Parathyroid adenoma (tissue), 2 donors: ENCODE data around the gene BAIAP3.
"Not testable (repeated sequence)": the region's sequence is repeated elsewhere in the genome, so short reads cannot be mapped to it uniquely, and the experiment has no call there.

ENCODE experiments used
- H2AFZ ChIP-seq: fragments of 300-600 bp; sonication (generic); one replicate; pipeline ENCODE4 v1.7.0; 2017; ENCODE audit warnings: antibody characterized with exemption, mild to moderate bottlenecking
- H3K27ac ChIP-seq: fragments of 300-600 bp; sonication (generic); one replicate; pipeline ENCODE4 v1.7.0; 2017
- H3K27me3 ChIP-seq: fragments of 300-600 bp; sonication (generic); one replicate; pipeline ENCODE4 v1.7.0; 2017; ENCODE audit warnings: low read length; ENCODE audit not compliant: control insufficient read depth, insufficient read depth
- H3K36me3 ChIP-seq: fragments of 300-600 bp; sonication (generic); one replicate; pipeline ENCODE4 v1.7.0; 2017; ENCODE audit warnings: low read length; ENCODE audit not compliant: control insufficient read depth, insufficient read depth
- H3K4me1 ChIP-seq: fragments of 300-600 bp; sonication (generic); one replicate; pipeline ENCODE4 v1.7.0; 2017; ENCODE audit warnings: control low read depth
- H3K4me2 ChIP-seq: fragments of 300-600 bp; sonication (generic); one replicate; pipeline ENCODE4 v1.7.0; 2017; ENCODE audit warnings: low read length
- H3K4me3 ChIP-seq: fragments of 300-600 bp; sonication (generic); one replicate; pipeline ENCODE4 v1.7.0; 2017; ENCODE audit warnings: low read depth, low read length
- H3K79me2 ChIP-seq: fragments of 300-600 bp; sonication (generic); one replicate; pipeline ENCODE4 v1.7.0; 2017; ENCODE audit warnings: control low read depth
- H3K9ac ChIP-seq: fragments of 300-600 bp; sonication (generic); one replicate; pipeline ENCODE4 v1.7.0; 2017; ENCODE audit warnings: mild to moderate bottlenecking
- H3K9me3 ChIP-seq: fragments of 300-600 bp; sonication (generic); one replicate; pipeline ENCODE4 v1.7.0; 2017; ENCODE audit warnings: low read length; ENCODE audit not compliant: control insufficient read depth
- TF ChIP-seq, protein P1 (sequence below): fragments of 300-600 bp; sonication (generic); IDR thresholded peaks from one replicate; pipeline ENCODE4 v1.7.0; 2017; ENCODE audit warnings: antibody characterized with exemption, mild to moderate bottlenecking
- donor health status: primary hyperparathyroidism.

The BAIAP3 gene

DNA sequence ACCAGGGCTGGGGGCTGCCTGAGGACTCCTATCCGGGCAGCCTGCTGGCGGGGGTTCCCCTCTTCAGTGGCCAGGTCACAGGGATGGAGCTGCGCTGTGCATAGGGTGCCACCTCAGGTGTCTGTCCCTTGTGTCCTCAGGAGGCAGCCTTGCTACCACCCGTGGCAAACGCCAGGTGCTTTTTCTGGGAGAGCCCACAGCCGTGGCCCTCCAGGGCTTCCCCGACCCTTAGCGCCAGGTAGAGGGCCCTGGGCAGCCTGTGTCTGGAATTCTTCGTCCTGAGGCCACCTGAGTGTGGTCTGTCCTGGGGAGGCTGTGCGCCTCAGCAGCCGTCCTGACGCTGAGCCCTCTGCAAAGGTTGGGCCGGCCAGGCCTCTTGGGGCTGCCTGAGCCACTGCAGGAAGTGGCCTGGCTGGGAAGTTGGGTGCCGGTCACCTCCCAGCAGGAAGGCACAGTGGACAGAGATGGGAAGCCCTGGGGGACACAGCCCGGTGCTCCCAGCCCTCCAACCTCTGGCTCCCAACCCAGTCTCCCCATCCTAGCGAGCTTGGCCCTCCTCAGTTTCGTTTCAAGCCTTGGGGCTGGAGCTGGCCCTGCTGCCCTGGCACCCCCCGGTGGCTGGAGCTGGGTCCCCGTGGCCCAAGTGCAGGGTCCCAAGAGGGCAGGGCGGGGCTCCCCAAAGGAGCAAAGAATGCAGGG lies 7.6 kb upstream of the BAIAP3 start:
- TF ChIP-seq, protein P1, sequence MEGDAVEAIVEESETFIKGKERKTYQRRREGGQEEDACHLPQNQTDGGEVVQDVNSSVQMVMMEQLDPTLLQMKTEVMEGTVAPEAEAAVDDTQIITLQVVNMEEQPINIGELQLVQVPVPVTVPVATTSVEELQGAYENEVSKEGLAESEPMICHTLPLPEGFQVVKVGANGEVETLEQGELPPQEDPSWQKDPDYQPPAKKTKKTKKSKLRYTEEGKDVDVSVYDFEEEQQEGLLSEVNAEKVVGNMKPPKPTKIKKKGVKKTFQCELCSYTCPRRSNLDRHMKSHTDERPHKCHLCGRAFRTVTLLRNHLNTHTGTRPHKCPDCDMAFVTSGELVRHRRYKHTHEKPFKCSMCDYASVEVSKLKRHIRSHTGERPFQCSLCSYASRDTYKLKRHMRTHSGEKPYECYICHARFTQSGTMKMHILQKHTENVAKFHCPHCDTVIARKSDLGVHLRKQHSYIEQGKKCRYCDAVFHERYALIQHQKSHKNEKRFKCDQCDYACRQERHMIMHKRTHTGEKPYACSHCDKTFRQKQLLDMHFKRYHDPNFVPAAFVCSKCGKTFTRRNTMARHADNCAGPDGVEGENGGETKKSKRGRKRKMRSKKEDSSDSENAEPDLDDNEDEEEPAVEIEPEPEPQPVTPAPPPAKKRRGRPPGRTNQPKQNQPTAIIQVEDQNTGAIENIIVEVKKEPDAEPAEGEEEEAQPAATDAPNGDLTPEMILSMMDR: no peak
- no peaks in the 10 kb centered on the region for H3K27me3 ChIP-seq
- no peak overlapping the region for H3K27ac ChIP-seq

DNA sequence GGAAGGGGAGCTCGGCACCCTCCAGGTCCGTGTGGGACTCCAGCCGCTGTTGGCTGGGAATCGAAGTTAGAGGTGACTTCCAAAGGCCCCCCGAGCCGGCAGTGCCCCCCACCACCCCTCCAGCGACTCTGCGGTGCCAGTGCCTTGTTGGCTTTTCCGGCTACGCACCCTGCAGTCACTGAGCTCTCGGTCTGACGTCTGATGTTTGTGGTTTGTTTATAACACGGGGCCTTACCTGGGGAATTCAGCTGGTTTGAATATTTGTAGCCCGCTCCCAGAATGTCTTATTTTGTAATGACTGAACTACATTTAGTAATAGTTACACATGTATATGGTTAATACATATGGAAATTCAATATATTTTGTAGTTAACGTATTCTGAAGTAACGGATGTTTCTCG lies 7.1 kb upstream of the BAIAP3 start:
- Histone ChIP-seq H3K9me3 (no peaks in the 10 kb centered on the region), H2AFZ (no peak overlapping the region), H3K27me3 (no peaks in the 10 kb centered on the region), H3K4me2 (no peak overlapping the region), H3K27ac (no peak overlapping the region), H3K79me2 (no peaks in the 10 kb centered on the region), H3K36me3 (no peaks in the 10 kb centered on the region), H3K4me1 (no peaks in the 10 kb centered on the region), H3K9ac (no peak overlapping the region), H3K4me3 (no peak overlapping the region)
- TF ChIP-seq, protein P1: no peak

More for the DNA sequence above, 7.6 kb upstream of the BAIAP3 start:
- Histone ChIP-seq H3K36me3 (no peaks in the 10 kb centered on the region), H3K79me2 (peaks cover under 1% of the 10 kb centered on the region), H3K4me3 (no peak overlapping the region), H2AFZ (no peak overlapping the region), H3K9me3 (no peaks in the 10 kb centered on the region), H3K9ac (no peak overlapping the region), H3K4me2 (no peak overlapping the region), H3K4me1 (no peaks in the 10 kb centered on the region)

DNA sequence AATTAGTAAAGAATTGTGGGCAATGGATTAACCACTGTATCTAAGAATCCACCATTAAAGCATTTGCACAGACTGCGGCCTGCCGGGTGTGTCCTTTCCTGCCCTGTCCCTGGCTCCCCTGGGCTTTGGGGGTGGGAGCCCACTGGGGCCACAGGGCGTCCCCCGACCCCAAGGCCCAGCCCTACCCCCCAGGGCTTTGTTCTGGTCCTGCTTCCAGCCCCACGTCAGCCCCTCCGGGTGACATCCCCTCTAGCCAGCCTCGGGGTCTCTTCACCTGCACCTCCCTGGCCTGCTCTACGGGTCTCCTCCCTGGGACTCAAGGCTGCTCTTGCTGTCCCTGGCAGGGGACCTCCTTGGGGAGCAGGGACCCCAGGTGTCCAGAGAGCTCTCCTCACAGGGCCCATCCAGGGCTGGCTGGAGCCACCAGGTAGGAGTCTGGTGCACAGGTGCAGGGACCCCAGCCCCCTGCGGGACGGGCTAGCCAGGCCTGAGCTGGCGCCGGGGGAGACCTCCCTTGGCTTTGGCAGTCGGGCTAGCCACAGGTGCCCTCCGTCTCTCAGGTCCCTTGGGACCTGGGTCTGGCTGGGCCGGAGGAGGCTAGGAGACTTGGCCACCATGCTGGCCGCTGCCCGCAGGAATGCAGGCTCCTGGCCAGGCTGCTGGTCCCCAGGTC lies 6.4 kb upstream of the BAIAP3 start:
- Histone ChIP-seq H3K4me3 (no peak overlapping the region), H3K4me1 (peaks cover 6% of the 10 kb centered on the region), H3K27ac (no peak overlapping the region), H3K9me3 (no peaks in the 10 kb centered on the region), H3K27me3 (no peaks in the 10 kb centered on the region), H3K9ac (no peak overlapping the region), H3K79me2 (no peaks in the 10 kb centered on the region), H2AFZ (no peak overlapping the region), H3K36me3 (no peaks in the 10 kb centered on the region), H3K4me2 (no peak overlapping the region)
- TF ChIP-seq, protein P1: no peak

DNA sequence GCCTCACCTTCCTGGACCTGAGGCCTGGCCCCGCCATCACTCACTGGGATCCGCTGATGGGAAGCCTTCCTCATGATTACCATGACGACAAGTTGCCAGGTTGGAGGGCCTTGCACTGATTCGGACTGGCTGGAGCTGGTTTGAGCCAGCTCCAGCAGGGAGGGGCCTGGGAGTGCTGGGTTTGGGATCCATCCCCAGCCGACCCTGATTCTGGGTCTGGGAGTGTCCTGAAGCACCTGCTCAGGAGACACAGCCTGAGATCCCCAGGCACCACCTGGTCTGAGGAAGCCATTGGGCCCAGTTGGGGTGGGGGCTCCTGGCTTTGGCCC lies 5.9 kb upstream of the BAIAP3 start:
- H3K9ac ChIP-seq: no peak overlapping the region
- H3K79me2 ChIP-seq: no peaks in the 10 kb centered on the region
- TF ChIP-seq, protein P1: no peak
- no peaks in the 10 kb centered on the region for H3K27me3 ChIP-seq
- no peak overlapping the region for H3K4me3 ChIP-seq
- H3K36me3 ChIP-seq: no peaks in the 10 kb centered on the region
- H3K4me2 ChIP-seq: no peak overlapping the region
- H3K27ac ChIP-seq: no peak overlapping the region
- no peaks in the 10 kb centered on the region for H3K9me3 ChIP-seq
- peaks cover 6% of the 10 kb centered on the region for H3K4me1 ChIP-seq
- no peak overlapping the region for H2AFZ ChIP-seq

DNA sequence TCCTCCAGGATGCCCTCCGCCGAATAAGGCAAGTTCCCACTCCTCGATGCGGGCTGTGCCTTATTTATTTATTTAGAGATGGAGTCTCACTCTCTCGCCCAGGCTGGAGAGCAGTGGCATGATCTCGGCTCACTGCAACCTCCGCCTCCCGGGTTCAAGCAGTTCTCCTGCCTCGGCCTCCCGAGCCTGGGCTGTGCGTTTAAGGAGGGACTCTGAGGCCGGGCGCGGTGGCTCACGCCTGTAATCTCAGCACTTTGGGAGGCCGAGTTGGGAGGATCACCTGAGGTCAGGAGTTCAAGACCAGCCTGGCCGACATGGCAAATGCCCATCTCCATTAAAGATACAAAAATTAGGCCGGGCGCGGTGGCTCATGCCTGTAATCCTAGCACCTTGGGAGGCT lies 5.3 kb upstream of the BAIAP3 start:
- H3K79me2 ChIP-seq, H3K4me3 ChIP-seq, H3K36me3 ChIP-seq, H3K27ac ChIP-seq, H3K4me2 ChIP-seq, H3K9ac ChIP-seq, H3K9me3 ChIP-seq, H3K27me3 ChIP-seq, H2AFZ ChIP-seq, H3K4me1 ChIP-seq: not testable (repeated sequence)

DNA sequence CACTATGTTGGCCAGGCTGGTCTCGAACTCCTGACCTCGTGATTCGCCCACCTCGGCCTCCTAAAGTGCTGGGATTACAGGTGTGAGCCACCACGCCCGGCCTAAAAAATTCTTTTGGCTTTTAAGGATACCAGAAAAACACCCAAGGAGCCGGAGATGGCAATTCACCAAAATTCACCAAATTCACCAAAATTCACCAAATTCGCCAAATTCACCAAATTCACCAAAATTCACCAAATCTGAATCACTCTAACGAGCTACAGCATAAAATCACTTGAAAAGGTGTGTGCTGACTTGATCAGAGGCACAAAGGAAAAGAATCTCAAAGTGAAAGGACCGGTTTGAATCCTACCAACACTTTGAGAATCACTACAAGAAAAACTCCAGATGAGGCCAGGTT lies 4.5 kb upstream of the BAIAP3 start:
- not testable (repeated sequence) for H3K9me3 ChIP-seq, H3K4me1 ChIP-seq, H3K4me3 ChIP-seq, H3K27me3 ChIP-seq, H3K27ac ChIP-seq, H2AFZ ChIP-seq, H3K9ac ChIP-seq, H3K36me3 ChIP-seq, H3K4me2 ChIP-seq, H3K79me2 ChIP-seq
